Keratinocyte (primary cell): ENCODE results near the gene COG5.

Source experiments
- CTCF ChIP-seq, 3 experiments: IDR thresholded peaks in 1 of 3; conservative IDR thresholded peaks in 1 of 3; optimal IDR thresholded peaks in 1 of 3; 2 replicates in 2 of 3; 3 replicates in 1 of 3; pipeline versions ENCODE3 to v1.5.1; 2011; ENCODE audit warnings: low read length in 3 of 3, mild to moderate bottlenecking in 3 of 3, moderate library complexity in 2 of 3, control low read depth in 1 of 3, inconsistent platforms in 1 of 3; ENCODE audit not compliant: insufficient read depth in 2 of 3; ENCODE audit errors: extremely low read depth in 1 of 3
- EZH2 ChIP-seq: IDR thresholded peaks from one replicate; pipeline ENCODE4 v1.6.1; 2012; ENCODE audit warnings: inconsistent platforms, mild to moderate bottlenecking, low read length, moderate library complexity

DNA sequence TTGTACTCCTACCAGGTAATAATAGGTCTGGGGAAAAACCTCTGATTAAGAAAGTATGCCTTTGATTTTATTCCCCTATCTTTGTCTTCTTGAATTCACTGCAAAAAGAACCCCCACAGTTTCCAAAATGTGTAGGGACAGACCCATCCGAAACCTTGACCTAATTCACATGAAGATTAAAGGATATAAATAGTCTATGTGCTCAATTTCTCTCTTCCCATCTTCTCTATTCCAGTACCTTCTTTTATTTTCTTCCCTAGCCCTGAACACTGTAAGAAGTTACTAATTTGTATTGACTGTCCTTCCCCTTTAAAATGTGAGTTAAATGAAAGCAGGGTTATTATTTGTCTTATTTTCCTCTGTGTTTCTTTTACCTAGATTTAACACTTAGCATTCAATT is 259.7 kb downstream of the COG5 start:
- TF ChIP-seq CTCF (optimal IDR thresholded peaks at IDR 0.05 in 1 of 3, IDR thresholded peaks at IDR 0.05 in 1 of 3, conservative IDR thresholded peaks at IDR 0.05 in 1 of 3; ENCODE audit: extremely low read depth in 1 of 3, insufficient read depth in 2 of 3, low read length in 3 of 3) (no peak), EZH2 (no peak)
